Spleen (tissue), 7 donors: Measurements from ENCODE around the gene WFDC11.
"Not testable (repeated sequence)": the region's sequence is repeated elsewhere in the genome, so short reads cannot be mapped to it uniquely, and the experiment has no call there.

Experiments
- POLR2A ChIP-seq, 3 donors: fragments of 450-650 bp; IDR thresholded peaks; one replicate each; pipeline ENCODE4 v1.5.1; 2017; ENCODE audit warnings: antibody characterized with exemption in 3 of 3, mild to moderate bottlenecking in 1 of 3
- TF ChIP-seq, protein P1 (sequence below), 11 experiments: fragments of 200-600 bp in 7 of 11; fragments of 450-650 bp in 4 of 11; sonication (generic) in 4 of 11; IDR thresholded peaks in 8 of 11; conservative IDR thresholded peaks in 3 of 11; 1 replicate in 7 of 11; 2 replicates in 4 of 11; pipeline versions ENCODE4 v1.4.0 to v1.8.0; 2016 to 2021; ENCODE audit warnings: antibody characterized with exemption in 11 of 11, inconsistent platforms in 4 of 11, mild to moderate bottlenecking in 1 of 11
- donor health status: DM: no; HTN: no; CAD: no; lungs with moderate emphysema.
- donor health status: DM: no; HTN: no; CAD: no.
- donor health status: DM: no; HTN: no; CAD: no.

DNA sequence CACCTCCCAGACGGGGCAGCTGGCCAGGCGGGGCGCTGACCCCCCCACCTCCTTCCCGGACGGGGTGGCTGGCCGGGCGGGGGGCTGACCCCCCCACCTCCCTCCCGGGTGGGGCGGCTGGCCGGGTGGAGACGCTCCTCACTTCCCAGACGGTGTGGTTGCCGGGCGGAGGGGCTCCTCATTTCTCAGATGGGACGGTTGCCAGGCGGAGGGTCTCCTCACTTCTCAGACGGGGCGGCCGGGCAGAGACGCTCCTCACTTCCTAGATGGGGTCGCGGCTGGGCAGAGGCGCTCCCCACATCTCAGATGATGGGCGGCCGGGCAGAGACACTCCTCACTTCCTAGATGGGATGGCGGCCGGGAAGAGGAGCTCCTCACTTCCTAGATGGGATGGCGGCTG lies 24.2 kb downstream of the WFDC11 start:
- TF ChIP-seq, protein P1, sequence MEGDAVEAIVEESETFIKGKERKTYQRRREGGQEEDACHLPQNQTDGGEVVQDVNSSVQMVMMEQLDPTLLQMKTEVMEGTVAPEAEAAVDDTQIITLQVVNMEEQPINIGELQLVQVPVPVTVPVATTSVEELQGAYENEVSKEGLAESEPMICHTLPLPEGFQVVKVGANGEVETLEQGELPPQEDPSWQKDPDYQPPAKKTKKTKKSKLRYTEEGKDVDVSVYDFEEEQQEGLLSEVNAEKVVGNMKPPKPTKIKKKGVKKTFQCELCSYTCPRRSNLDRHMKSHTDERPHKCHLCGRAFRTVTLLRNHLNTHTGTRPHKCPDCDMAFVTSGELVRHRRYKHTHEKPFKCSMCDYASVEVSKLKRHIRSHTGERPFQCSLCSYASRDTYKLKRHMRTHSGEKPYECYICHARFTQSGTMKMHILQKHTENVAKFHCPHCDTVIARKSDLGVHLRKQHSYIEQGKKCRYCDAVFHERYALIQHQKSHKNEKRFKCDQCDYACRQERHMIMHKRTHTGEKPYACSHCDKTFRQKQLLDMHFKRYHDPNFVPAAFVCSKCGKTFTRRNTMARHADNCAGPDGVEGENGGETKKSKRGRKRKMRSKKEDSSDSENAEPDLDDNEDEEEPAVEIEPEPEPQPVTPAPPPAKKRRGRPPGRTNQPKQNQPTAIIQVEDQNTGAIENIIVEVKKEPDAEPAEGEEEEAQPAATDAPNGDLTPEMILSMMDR (IDR thresholded peaks at IDR 0.05 in 8 of 11, conservative IDR thresholded peaks at IDR 0.05 in 3 of 11) = not testable (repeated sequence)
- TF ChIP-seq POLR2A (IDR thresholded peaks at IDR 0.05) = not testable (repeated sequence)
